WI38 (cell line): ENCODE data around the gene ARHGEF7.

Source experiments
- H3K4me3 ChIP-seq: 2 replicates; pipeline ENCODE4 v1.5.1; 2011; ENCODE audit warnings: low read depth, mild to moderate bottlenecking, control low read depth, low read length
- CTCF ChIP-seq: IDR thresholded peaks from 2 replicates; pipeline ENCODE4 v1.5.1; 2012; ENCODE audit warnings: low read depth, mild to moderate bottlenecking, control low read depth, low read length

ARHGEF7 gene

DNA sequence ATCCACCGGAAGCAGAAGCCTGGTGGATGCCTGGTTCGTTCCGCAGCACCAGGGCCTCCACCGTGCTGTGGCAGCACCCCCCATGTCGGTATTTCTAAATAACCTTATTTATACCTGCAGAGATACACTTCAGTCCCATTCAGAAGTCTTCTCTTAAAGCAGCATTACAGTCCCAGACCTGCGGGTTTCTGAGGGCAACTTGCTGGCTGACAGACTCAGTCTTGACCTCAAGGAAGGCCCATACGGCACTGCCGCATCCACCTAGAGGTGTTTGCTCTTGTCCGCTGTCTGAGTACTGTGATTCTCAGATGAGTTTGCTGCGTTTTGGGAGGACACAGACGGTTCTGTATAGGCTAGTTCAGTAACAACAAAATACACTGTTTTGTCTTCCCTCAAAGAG is 188.4 kb downstream of the ARHGEF7 start:
- H3K4me3 ChIP-seq, result no peak overlapping the region
- TF ChIP-seq CTCF, result no peak

GRCh38 chr13:111304041-111304544 is 189.0 kb downstream of the ARHGEF7 start:
- H3K4me3 ChIP-seq, result no peak overlapping the region
- TF ChIP-seq CTCF, result no peak

DNA sequence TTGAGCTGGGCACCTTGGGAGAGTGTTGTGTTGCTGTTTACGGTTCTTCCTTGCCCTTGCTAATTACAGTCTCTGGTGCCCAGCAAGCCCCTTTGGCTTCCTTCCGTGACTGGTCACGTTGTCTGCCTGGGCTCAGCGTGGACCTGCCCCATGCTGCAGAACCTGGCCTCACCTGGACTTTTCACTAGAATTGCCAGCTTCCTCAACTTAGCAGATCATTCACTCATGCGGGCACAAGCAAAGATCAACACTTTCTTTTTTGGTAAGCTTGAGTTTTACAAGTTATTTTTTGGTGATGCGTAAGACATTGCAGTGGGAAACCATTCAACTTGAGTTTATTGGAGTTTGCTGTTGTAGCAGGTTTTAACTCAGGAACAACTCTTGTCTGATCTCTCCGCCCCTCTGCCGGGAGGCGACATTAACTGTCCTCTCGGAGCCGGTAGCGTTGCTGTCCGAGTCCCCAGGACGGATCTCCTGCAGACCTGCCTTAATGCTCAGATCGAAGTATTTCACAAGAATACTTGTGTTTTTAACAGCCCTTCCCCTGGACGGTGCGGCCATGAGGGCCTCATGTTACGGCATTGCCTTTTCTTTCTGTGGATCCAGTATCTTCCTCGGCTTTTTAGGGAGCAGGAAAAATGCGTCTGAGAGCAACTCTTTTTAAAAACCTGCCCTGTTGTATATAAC is 189.6 kb downstream of the ARHGEF7 start:
- TF ChIP-seq CTCF, result no peak

DNA sequence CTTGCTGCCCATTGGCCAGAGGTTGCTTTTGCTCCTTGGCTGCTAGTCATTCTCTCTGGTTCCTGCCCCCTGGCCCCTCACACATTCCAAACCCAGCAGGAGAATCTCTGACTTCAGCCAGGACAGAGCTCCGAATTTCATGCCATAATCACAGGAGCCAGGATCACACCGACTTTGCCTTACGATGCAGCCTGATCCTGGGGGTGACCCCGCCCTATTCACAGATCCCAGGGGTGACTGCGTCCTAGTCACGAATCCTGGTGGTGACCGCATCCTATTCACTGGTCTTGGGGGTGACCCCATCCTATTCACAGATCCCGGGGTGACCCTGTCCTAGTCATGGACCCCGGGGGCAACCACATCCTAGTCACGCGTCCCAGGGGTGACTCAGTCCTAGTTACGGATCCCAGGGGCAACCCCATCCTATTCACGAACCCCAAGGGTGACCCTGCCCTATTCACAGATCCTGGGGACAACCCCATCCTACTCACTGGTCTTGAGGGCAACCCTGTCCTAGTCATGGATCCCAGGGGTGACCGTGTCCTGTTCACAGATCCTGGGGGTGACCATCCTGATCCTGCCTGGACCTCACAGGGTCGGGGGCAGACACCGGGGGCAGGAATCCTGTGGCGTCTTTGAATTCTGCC is 198.0 kb downstream of the ARHGEF7 start:
- H3K4me3 ChIP-seq, result no peak overlapping the region
- no peak for TF ChIP-seq CTCF

More for the DNA sequence above, 189.6 kb downstream of the ARHGEF7 start:
- H3K4me3 ChIP-seq, result no peak overlapping the region

DNA sequence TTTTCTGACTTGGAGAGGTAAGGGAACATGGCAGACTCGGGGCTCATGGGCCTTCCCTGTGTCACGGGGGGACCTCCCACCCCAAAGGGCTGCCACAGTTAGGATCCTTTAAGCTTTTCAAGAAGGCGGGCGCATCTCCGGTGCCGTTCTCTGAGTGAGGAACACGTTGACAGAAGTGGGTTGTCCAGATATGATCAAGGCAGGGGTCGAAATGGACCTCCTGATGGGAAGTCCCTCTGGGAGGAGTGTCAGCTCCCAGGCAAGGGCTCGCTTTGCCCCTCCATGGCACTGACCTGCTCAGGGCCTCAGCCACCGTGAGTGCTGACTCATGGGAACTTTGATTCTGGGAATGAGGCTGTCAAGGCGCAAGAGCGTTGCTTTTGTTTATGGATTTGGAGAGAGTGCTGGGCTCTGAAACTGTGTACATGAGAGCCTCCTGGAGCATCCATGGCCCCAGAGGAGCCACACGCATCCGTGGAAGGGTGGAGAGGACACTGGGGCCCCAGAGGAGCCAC is 198.9 kb downstream of the ARHGEF7 start:
- no peak for TF ChIP-seq CTCF
- H3K4me3 ChIP-seq, result no peak overlapping the region

GRCh38 chr13:111314852-111315251 is 199.7 kb downstream of the ARHGEF7 start:
- H3K4me3 ChIP-seq, result no peak overlapping the region
- no peak for TF ChIP-seq CTCF
